ACC112 (cell line): Measurements from ENCODE around the gene RNF31.

Experiments
- H2AFZ ChIP-seq: fragments of 200-600 bp; sonication (generic); one replicate; pipeline ENCODE4 v1.6.0; 2017; ENCODE audit warnings: antibody characterized with exemption, low read length; ENCODE audit not compliant: unreplicated experiment
- H3K27ac ChIP-seq: fragments of 200-600 bp; sonication (generic); 2 replicates; pipeline ENCODE4 v1.5.1; 2014; ENCODE audit warnings: low read depth, mild to moderate bottlenecking, antibody characterized with exemption, low read length, moderate library complexity
- H3K27me3 ChIP-seq: fragments of 200-600 bp; sonication (generic); 2 replicates; pipeline ENCODE4 v1.6.1; 2014; ENCODE audit warnings: mild to moderate bottlenecking, antibody characterized with exemption, low read length, moderate library complexity, mixed read lengths; ENCODE audit not compliant: insufficient read depth
- H3K36me3 ChIP-seq: fragments of 200-600 bp; sonication (generic); 2 replicates; pipeline ENCODE4 v1.6.1; 2016; ENCODE audit warnings: mild to moderate bottlenecking, antibody characterized with exemption, low read length, moderate library complexity, mixed read lengths; ENCODE audit not compliant: insufficient read depth
- H3K4me1 ChIP-seq: fragments of 200-600 bp; sonication (generic); one replicate; pipeline ENCODE4 v1.6.1; 2016; ENCODE audit warnings: low read length, mixed read lengths; ENCODE audit not compliant: insufficient read depth, unreplicated experiment, control insufficient read depth
- H3K4me3 ChIP-seq: fragments of 200-600 bp; sonication (generic); 2 replicates; pipeline ENCODE4 v1.5.1; 2014; ENCODE audit warnings: mild to moderate bottlenecking, low read depth, low read length
- H3K79me2 ChIP-seq: fragments of 200-600 bp; sonication (generic); one replicate; pipeline ENCODE4 v1.6.0; 2016; ENCODE audit warnings: low read length; ENCODE audit not compliant: control insufficient read depth, unreplicated experiment, insufficient read depth

Gene RNF31

GRCh38 chr14:24186831-24187538, 39.7 kb downstream of the RNF31 start:
- no peak overlapping the region for H2AFZ ChIP-seq
- H3K27me3 ChIP-seq, result no peaks in the 10 kb centered on the region
- no peak overlapping the region for H3K27ac ChIP-seq
- H3K4me3 ChIP-seq, result peak overlapping the region; percentile 90; the same call in 1 of the 2 replicates
- 0 out of 2 replicates have a peak, but pooled peaks cover 8% of the 10 kb centered on the region for H3K36me3 ChIP-seq
- peaks cover 11% of the 10 kb centered on the region for H3K79me2 ChIP-seq
- peaks cover 6% of the 10 kb centered on the region for H3K4me1 ChIP-seq

DNA sequence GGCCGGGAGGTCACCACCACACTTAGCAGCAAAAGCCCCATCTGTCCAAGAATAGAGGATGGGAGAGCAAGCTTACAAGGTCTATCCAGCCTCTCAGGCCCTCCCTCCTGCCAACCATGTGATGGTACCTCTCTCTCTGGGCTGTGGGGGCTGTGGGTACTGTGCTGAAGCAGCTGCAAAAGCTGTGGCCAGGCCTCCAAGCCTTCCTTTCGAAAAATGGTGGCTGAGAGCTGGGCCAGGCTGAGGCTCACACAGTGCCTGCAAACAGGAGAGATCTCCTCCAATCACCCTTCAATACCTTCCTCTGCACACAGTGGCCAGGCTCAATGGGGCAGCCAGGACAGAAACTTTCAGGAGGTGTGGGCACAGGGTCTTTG, 40.2 kb downstream of the RNF31 start:
- no peaks in the 10 kb centered on the region for H3K27me3 ChIP-seq
- H3K79me2 ChIP-seq, result peaks cover 13% of the 10 kb centered on the region
- H3K36me3 ChIP-seq, result peaks cover 13% of the 10 kb centered on the region
- peaks cover 6% of the 10 kb centered on the region for H3K4me1 ChIP-seq
- peak overlapping the region; percentile 90 for H3K4me3 ChIP-seq
- H2AFZ ChIP-seq, result no peak overlapping the region
- H3K27ac ChIP-seq, result no peak overlapping the region

GRCh38 chr14:24188251-24189058, 41.2 kb downstream of the RNF31 start, which contains the start of gene IPO4:
TSS of gene IPO4 (minus strand) at chr14:24188816. CDS start at chr14:24188787, 29 bp downstream.
- Histone ChIP-seq H3K79me2 (peaks cover 19% of the 10 kb centered on the region), H3K4me3 (peak within 1 kb of the TSS; percentile 90), H3K27me3 (no peaks in the 10 kb centered on the region), H2AFZ (peak within 1 kb of the TSS; percentile 15), H3K27ac (peak within 1 kb of the TSS; percentile 45), H3K36me3 (peaks cover 19% of the 10 kb centered on the region), H3K4me1 (peaks cover 6% of the 10 kb centered on the region)

GRCh38 chr14:24189059-24189375, 41.7 kb downstream of the RNF31 start:
- Histone ChIP-seq H2AFZ (no peak overlapping the region), H3K27me3 (no peaks in the 10 kb centered on the region), H3K4me1 (peaks cover 9% of the 10 kb centered on the region), H3K4me3 (peak overlapping the region; percentile 90), H3K27ac (peak overlapping the region; percentile 18), H3K79me2 (peaks cover 22% of the 10 kb centered on the region), H3K36me3 (peaks cover 19% of the 10 kb centered on the region)

GRCh38 chr14:24189460-24189859, 42.2 kb downstream of the RNF31 start:
- Histone ChIP-seq H3K27ac (peak overlapping the region; percentile 18), H3K27me3 (no peaks in the 10 kb centered on the region), H2AFZ (no peak overlapping the region), H3K4me3 (peak overlapping the region; percentile 90; the same call in 1 of the 2 replicates), H3K36me3 (peaks cover 19% of the 10 kb centered on the region), H3K4me1 (peaks cover 13% of the 10 kb centered on the region), H3K79me2 (peaks cover 27% of the 10 kb centered on the region)

- Histone ChIP-seq H3K27ac (no peak overlapping the region), H3K4me1 (peaks cover 16% of the 10 kb centered on the region), H2AFZ (no peak overlapping the region), H3K4me3 (no peak overlapping the region), H3K36me3 (peaks cover 19% of the 10 kb centered on the region), H3K27me3 (no peaks in the 10 kb centered on the region), H3K79me2 (peaks cover 36% of the 10 kb centered on the region)
Measured at GRCh38 chr14:24190416-24190815, 43.1 kb downstream of the RNF31 start.

- no peaks in the 10 kb centered on the region for H3K27me3 ChIP-seq
- peaks cover 18% of the 10 kb centered on the region for H3K4me1 ChIP-seq
- H3K36me3 ChIP-seq, result peaks cover 19% of the 10 kb centered on the region
- H2AFZ ChIP-seq, result no peak overlapping the region
- no peak overlapping the region for H3K4me3 ChIP-seq
- peaks cover 43% of the 10 kb centered on the region for H3K79me2 ChIP-seq
- no peak overlapping the region for H3K27ac ChIP-seq
Measured at GRCh38 chr14:24192933-24193332, 45.6 kb downstream of the RNF31 start.

GRCh38 chr14:24194186-24194872, 47.0 kb downstream of the RNF31 start:
- peaks cover 17% of the 10 kb centered on the region for H3K4me1 ChIP-seq
- peaks cover 50% of the 10 kb centered on the region for H3K79me2 ChIP-seq
- H3K4me3 ChIP-seq, result peak overlapping the region; percentile 96
- peaks cover 19% of the 10 kb centered on the region for H3K36me3 ChIP-seq
- no peaks in the 10 kb centered on the region for H3K27me3 ChIP-seq
- peak overlapping the region; percentile 94 for H3K27ac ChIP-seq
- peak overlapping the region; percentile 94 for H2AFZ ChIP-seq

GRCh38 chr14:24194873-24195185, 47.5 kb downstream of the RNF31 start:
- Histone ChIP-seq H3K36me3 (peaks cover 19% of the 10 kb centered on the region), H3K4me1 (peaks cover 17% of the 10 kb centered on the region), H3K79me2 (peaks cover 50% of the 10 kb centered on the region), H3K27me3 (no peaks in the 10 kb centered on the region), H2AFZ (peak overlapping the region; percentile 94), H3K27ac (peak overlapping the region; percentile 94), H3K4me3 (peak overlapping the region; percentile 96)

GRCh38 chr14:24195186-24196070, 48.1 kb downstream of the RNF31 start, which contains the start of gene TM9SF1:
TSS of gene TM9SF1 (minus strand) at chr14:24195441. CDS start at chr14:24195019, 422 bp downstream.
- peaks cover 17% of the 10 kb centered on the region for H3K4me1 ChIP-seq
- no peaks in the 10 kb centered on the region for H3K27me3 ChIP-seq
- H3K27ac ChIP-seq, result peak within 1 kb of the TSS; percentile 94
- peaks cover 13% of the 10 kb centered on the region for H3K36me3 ChIP-seq
- peak within 1 kb of the TSS; percentile 96 for H3K4me3 ChIP-seq
- H2AFZ ChIP-seq, result peak within 1 kb of the TSS; percentile 94
- H3K79me2 ChIP-seq, result peaks cover 50% of the 10 kb centered on the region
